Measurements from ENCODE around the gene TM2D1. TPM values are rescaled to one million over a fixed set of nuclear protein-coding genes. Genes with fewer than 3 reads are reported as not detected.

TM2D1 gene
- total RNA-seq, 1 experiment from 2014 or later, result 22.7 TPM

DNA sequence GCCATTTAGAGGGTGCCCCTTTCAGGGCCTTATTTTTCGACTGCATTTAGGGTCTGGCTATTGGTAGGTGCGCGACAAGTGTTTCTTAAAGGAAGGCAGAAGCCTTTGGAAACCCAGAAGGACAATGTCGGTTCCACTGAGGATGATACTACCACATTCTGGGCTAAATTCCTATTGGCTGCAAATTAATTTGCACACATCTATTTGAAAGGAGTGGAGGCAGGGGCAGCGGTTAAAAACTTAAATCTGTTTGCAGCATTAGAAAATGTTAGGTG lies 18.4 kb upstream of the TM2D1 start (continued):
- no peak for TF ChIP-seq REST (IDR thresholded peaks at IDR 0.05; ENCODE audit: low read depth)
- TF ChIP-seq ZFX (IDR thresholded peaks at IDR 0.05), result no peak
- no peak for TF ChIP-seq TCF7L2 (IDR thresholded peaks at IDR 0.05; ENCODE audit: borderline replicate concordance, extremely low read depth, insufficient read depth, insufficient read length)
- no peak for TF ChIP-seq EZH2 (IDR thresholded peaks at IDR 0.05)

GRCh38 chr1:61742620-61743430 lies 17.9 kb upstream of the TM2D1 start:
- ATAC-seq (peak; percentile 73), DNase-seq (ENCODE audit: low read depth, low spot score) (no peak)
- H3K4me2 ChIP-seq (ENCODE audit: low read length), result peak overlapping the region; percentile 79
- intact Hi-C loops (cut with micrococcal nuclease), result no loop called here
- no peaks in the 10 kb centered on the region for H3K36me3 ChIP-seq (ENCODE audit: control insufficient read depth in 1 of 2, insufficient read depth in 2 of 2, low read length in 2 of 2)
- peak overlapping the region; percentile 91 for H3K27ac ChIP-seq (ENCODE audit: low read depth, low read length)
- ChIA-PET RAD21 (ENCODE audit: low non-redundant PET in 1 of 2, low total read pairs in 2 of 2, uncharacterized antibody in 2 of 2, unreplicated experiment in 2 of 2) (no interaction called here), POLR2A (interaction anchor here (2.4 kb wide), 1 partner anchor 11 kb away, joined by 6 read pairs; no protein-coding TSS in a partner anchor), CTCF (no interaction called here)
- BruUV-seq (replicated peaks), result no TSS peak
- no peak overlapping the region for H2AFZ ChIP-seq (ENCODE audit: low read depth, low read length, poor library complexity, severe bottlenecking)
- no peaks in the 10 kb centered on the region for H3K9me2 ChIP-seq (ENCODE audit: insufficient read depth)
- H3K27me3 ChIP-seq (ENCODE audit: insufficient read depth, low read length), result no peaks in the 10 kb centered on the region
- H3K4me3 ChIP-seq (replicated peaks in 1 of 2; ENCODE audit: low read depth in 1 of 2, low read length in 2 of 2), result peak overlapping the region; percentile 82 to 92
- peaks cover 17 to 36% of the 10 kb centered on the region in 2 experiments; a peak in 3 of 4 replicates for H3K4me1 ChIP-seq (ENCODE audit: control insufficient read depth in 1 of 2, insufficient read depth in 2 of 2, low read length in 2 of 2)
- H3K9ac ChIP-seq (ENCODE audit: low read length), result peak overlapping the region; percentile 83
- TF ChIP-seq, protein P1, sequence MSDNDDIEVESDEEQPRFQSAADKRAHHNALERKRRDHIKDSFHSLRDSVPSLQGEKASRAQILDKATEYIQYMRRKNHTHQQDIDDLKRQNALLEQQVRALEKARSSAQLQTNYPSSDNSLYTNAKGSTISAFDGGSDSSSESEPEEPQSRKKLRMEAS (IDR thresholded peaks at IDR 0.05), result no peak
- no peak for TF ChIP-seq ZNF274 (IDR thresholded peaks at IDR 0.05; ENCODE audit: low read depth, low read length)
- peak; percentile 85 for TF ChIP-seq ZFX (IDR thresholded peaks at IDR 0.05)
- TF ChIP-seq POLR2AphosphoS5 (IDR thresholded peaks at IDR 0.05; ENCODE audit: low read depth, low read length), result no peak
- no peak for TF ChIP-seq EGR1 (IDR thresholded peaks at IDR 0.05; ENCODE audit: low read depth)
- TF ChIP-seq EZH2phosphoT487 (IDR thresholded peaks at IDR 0.05; ENCODE audit: borderline replicate concordance), result no peak
- no peaks in the 10 kb centered on the region for H3K9me3 ChIP-seq (ENCODE audit: control insufficient read depth in 1 of 2, insufficient read depth in 1 of 2, low read depth in 1 of 2, low read length in 2 of 2)
- no peaks in the 10 kb centered on the region for H4K20me1 ChIP-seq (ENCODE audit: insufficient read depth)
- peaks cover 43% of the 10 kb centered on the region for H3K79me2 ChIP-seq (ENCODE audit: insufficient read depth, low read length)

Measured in HCT116 (cell line).